M059J (cell line): Measurements from ENCODE around the gene GRIK2. TPM values are rescaled to one million over a fixed set of nuclear protein-coding genes. Genes with fewer than 3 reads are reported as not detected.

Source experiments
- DNase-seq: peaks from one replicate; pipeline ENCODE4 v3.0.0-alpha.2; 2012; ENCODE audit warnings: low read depth
- total RNA-seq: library from RNA; depleted of rRNA; stranded (reverse); fragments of >200 nt; shearing (Covaris generic); gene quantifications from 2 replicates; pipeline ENCODE4 v1.2.3, GENCODE V29; 2014

GRIK2 gene
- total RNA-seq, 1 experiment from 2014 or later = 0.12 TPM

DNA sequence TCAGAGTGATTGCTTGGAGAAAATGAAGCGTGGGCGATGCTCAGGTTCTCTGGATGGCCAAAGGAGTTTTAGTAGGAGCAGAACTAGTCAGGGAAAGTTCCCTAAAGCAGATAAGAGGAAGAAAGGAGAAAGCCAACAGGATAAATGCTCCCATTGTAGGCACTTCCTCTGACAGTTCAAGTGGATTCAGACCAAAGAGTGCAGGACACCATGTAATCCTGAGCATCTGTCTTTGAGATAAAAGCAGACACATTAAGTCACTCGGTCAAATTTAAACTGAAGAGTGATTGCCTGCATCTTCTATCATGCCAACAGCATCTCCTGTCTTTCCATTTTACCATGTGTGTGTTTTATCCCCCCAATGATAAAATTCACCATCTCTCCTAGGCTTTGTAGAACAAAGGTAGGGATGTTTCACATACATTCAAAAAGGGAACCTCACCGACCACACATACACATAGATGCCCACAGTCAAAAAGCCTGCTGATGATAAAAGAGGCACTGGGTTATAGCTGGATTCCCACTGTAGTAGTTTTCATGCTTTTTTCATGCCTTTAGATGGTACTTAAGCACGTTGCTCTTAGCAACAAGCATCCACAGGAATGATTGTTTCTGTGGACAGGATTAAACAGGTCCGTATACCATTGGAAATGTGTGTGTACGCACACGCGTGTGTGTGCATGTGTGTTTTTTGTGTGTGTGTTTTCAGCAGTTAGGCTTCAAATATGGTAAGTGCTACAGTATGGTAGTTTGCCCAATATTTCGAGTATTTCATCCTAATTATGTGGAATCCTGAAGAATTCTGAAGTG, 7.0 kb downstream of the GRIK2 start:
- DNase-seq = no peak

DNA sequence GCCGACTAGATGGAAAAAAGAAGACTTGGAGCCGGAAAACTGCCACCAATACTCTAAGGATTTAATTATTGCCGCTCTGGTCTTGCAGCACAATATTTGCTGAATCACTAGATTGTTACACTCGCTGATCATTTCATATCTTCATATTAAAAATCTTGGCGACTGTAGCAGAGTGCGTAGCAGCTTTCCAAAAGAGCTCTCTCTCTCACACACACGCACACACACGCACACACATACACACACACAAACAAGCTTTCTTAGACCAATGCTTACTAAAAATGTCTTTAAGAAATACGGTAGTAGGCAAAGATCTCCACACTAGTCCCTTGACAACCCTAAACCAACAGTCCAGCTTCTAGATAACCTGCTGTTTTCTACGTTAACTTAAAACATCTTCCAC, 7.7 kb downstream of the GRIK2 start:
- DNase-seq = no peak

DNA sequence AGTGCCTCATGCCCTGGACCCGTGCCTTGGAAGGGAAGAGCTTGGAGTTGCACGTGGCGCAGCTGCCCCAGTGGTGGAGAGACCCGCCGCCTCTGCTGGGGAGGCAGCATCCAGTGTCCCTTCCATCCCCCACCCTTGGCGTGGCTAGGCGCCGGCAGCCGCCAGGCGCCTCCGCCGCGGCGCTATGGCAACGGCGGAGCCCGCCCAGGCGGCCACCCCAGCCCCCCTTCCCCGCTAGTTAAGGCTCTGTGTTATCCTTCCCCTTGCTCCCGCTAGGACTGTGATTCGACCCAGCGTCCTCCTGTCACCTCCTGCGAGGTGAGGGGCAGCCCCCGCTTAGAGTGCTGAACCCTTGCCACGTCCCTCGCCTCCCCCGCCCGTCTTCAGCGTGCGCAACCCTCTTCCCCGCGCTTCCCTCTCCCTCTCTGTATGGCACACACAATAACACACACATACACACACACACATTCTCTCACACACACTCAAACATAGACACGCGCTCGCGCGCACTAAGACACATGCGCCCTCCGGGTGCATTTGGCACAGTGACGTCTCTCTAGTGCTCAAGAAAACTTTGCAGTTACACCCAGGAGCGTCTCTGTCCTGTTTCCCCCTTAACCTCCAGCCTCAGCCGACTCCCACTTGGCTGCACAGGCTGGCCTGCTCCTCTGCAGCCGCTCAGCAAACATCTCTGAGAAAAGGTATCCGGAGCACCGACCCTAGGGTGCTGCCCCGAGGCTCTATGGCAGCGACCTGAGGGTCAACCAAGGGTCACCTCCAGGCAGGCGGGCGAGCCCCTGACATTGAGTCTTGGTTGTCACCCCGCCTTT, 8.5 kb downstream of the GRIK2 start:
- DNase-seq = peak; percentile 8

DNA sequence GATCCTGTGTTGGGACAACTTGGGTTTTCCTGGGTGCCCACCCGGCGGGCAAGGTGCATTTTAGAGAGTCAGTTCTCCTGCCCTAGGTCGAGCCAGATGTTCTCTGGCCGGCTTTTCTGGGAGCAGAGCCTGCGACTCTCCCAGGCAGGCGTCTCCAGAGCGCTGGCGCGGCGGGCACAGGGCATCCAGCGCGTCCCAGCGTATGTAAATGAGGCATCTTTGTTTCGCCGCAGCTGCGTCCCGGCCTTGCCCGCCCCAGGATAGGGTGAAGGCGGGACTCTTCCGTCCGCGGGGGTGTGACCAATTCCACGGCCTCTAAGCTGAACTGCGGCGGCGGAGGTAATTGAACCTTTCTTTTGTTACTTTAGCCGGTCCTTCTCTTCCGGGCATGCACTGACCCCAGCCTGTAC, 9.1 kb downstream of the GRIK2 start:
- DNase-seq = peak; percentile 28

DNA sequence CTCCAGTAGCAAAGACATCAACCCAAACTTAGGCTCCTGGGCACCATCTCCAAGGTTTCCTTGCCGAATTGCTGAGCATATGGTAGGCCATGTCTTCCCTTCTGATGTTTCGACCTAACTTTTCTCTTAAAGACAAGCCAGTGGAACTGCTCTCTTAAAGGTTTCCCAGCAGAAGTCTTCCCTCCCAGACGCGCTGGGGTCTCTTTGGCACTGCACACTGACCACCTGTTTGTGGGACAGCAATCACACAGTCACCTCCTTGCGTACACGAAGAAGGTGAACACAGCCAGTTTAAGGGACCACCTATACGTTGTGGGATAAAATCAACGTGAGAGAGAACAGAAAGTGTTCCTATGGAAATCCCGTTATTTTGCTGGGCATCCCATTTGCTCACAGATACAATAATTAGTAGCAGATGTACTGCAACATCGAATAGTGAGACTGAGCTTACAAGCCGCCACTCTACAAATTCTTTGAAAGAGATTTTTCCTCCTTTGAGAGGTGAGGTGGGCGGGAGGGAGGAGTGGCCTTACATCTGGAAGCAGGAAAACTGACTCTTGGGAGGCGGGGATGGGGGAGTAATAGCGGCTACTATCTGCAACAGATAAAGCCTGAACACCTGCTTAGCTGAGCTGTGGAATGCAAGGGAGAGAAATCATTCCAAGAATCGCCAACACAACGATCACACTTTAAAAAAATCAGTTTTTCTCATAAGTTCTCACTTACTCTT, 9.9 kb downstream of the GRIK2 start:
- no peak for DNase-seq

DNA sequence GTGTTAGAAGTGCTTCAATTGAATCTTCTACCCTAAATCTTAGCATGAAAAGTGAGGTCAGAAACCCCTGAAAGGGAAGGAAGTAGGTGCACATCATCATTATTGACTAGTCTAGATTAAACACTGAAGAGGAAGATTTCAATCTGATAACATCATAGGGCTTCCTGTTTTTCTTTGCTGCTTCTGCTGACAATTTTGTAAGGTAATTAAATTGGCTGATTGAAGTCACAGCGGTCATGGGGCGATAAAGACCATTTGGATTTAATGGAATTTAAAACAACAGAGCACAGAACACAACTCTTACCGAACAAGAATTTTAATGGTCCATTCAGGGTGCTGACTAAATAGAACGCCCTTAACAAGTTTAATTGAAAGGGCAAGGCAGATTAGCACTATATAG, 11.3 kb downstream of the GRIK2 start:
- no peak for DNase-seq

DNA sequence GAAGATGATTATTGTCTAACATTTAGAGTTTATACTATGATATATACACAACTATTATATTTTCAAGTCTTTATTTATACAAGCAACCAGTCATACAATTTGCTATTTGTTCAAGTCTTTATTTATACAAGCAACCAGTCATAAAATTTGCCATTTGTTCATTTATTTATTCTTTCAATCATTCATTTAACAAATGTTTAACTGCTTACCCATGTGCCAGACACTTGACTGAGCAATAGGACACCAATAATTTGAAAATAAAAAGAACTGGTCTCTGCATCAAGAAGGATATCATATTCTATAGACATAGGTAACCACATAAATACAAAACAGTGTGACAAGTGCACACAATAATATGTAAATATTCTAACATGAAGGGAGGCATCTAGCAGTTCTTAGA, 20.3 kb downstream of the GRIK2 start:
- DNase-seq = no peak

DNA sequence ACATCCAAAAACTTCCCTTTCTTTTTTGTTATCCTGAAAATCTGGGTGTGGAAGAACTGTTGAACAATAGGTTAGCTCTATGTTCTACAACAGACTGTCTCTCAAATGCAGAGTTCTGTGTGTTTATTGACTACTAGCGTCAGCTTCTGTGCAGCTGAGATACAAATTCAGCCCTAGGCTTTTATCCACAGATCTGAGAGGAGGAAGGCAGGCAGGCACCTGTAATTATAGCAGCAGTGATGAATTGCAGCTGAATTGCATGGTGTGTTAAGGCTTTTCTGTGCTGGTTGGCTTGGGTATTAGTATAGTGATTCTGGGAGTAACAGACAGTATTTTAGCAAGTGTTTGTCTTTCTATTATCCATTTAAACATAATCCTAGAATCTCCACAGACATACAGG, 24.4 kb downstream of the GRIK2 start:
- no peak for DNase-seq

DNA sequence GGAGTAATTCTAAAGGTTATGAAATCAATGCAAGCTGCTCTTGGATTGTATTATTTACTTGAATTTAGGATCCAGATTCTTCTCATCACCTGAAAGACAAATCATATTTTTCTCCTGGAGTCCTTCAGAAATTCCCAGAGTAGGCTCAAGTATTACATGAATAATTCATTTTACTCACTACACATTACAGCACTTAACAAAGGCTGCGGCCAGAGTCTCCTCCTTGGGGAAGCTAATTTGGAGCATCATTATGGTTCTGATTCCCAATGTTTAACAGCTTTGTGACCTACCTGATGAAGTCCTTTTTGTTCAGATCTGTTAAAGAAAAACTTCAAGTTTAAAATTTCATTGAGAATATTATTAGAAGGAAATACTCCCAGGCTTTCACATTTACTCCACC, 28.7 kb downstream of the GRIK2 start:
- no peak for DNase-seq

DNA sequence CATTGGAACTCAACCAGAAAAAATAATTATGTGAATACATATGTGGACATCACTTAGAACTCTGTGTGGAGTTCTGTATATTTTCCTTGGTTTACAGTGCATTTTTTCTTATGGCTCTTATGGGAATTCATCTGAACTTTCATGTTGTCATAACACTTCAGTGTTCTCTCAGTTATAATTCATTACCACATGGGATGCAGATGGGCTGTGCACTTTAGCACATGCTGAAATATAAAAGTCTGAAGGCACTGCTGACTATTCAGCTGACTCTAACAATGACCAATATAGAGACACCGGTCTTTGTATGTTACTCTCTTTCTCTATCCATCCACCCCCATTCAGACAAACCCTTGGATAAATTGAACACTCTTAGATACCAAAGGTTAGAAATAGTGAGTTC, 29.3 kb downstream of the GRIK2 start:
- DNase-seq = no peak

DNA sequence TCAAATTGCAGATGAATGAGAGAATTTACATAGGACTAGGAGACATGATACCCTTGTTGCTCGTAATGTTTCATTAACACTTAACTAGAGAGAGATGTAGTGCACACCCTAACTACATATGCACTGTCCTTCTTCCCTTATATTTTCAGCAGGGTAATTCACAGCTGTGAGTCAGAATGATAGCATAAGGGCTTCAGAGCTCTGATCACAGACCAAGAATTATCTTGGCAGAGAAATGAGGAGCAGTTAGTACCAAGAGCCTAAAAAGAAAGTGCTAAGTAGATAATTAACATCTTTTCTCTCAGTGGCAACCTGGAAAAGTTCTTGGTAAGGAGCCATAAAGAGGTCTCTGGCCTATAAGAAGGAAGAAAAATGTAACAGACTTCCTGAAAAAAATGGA, 35.8 kb downstream of the GRIK2 start:
- no peak for DNase-seq

DNA sequence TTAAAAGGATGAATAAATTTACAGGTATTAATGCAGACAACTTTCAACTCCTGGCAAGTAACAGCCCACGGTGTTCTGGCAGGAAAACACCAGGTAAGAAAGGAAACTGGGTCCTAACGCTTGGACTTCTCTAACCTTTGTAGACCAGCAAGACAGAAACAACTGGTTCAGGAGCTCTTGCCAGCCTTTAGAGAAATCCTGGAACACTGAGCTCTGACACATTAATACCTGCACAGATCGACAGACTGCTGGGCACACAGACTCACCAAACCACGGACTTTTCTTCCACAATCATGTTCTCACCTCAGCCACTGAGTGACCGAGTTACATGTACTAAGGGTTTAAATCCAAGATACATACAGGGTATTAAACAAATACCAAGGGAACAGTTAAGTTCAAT, 36.3 kb downstream of the GRIK2 start:
- no peak for DNase-seq

DNA sequence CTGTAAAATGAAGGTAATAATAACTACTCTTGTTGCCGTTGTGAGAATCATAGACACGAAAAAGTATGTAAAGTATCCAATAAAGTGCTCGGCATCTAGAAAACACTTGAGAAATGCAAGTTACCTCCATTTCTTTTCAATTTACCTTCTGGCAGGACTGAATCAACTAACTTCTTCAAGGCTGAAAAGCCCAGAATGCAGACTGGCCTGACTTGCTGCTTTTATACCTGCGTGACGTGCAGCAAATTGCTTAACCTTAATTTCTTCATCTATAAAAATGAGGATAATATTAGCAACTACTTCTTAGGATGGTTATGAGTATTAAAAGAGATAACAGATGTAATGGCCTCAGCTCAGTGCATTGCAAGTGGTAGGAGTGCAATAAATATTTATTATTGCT, 39.6 kb downstream of the GRIK2 start:
- DNase-seq = no peak

DNA sequence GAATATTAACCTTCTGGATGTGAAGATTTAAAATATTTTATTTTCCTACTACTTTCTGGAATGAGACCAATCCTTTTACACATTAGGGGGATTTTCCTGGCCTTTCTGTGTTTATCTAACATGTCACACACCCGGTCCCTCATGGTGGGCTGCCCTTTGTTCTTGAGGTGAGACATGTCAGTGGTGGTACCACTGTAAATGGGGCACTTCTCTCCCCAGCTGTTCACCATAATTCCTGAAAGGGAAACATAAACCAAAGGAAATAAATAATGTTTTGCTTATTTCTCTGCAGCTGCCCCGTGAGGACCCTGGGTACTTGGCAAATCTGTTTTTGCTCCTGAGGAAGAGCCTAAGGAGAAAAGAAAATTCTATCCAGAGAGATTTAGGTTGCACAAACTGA, 41.1 kb downstream of the GRIK2 start:
- DNase-seq = no peak

DNA sequence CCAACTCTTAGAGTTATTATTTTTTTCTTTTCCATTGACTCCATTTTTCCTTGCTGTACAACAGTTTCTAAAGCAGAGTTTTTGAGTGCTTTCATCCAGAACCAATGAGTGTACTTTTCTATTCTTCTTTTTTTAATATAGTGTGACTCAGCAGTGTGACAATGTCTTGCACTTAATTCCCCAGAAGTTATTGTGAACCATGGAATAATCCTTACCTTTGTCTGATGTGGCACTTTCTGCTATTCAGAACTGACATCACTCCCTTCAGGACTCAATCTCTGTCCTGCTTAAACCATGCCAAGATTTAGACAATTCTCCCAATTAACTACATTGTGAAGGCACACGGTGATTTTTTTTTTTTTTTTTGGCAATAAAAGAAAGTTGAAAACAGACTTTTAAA, 41.5 kb downstream of the GRIK2 start:
- no peak for DNase-seq

DNA sequence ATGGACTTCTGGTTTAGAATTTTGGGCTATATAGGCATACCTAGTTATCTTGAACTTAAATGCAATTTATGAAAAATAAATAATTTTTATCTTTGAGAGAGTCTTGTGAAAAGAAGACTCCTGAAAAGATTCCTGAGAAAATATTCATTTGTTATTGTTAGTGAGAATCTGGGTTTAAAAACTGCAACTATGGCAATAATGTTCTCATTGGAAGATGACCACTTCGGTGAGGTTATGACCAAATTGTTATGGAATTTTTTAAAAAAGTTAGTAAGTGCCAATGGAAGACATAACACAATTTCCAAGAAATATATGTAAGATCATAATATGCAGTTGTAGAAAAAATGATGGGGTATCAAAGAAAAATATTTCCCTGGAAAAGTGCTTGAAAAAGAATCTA, 46.3 kb downstream of the GRIK2 start:
- no peak for DNase-seq

DNA sequence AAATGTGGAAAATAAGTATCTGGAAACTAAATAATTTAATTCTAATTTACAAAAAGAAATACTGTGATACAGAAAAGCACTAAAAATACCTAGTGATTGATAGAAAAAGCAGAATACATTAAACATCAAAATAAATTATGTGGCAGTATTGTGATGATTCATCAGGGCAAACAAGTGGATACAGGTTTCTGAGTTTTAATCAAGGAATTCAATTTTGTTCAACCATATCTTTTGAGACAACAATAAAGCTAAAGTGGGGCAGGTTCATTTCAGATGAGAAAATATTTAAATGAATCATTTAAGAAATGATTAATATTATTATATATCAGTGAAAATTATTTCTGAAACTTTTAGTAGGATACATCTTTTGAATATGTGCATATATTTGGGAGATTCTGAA, 49.8 kb downstream of the GRIK2 start:
- no peak for DNase-seq

DNA sequence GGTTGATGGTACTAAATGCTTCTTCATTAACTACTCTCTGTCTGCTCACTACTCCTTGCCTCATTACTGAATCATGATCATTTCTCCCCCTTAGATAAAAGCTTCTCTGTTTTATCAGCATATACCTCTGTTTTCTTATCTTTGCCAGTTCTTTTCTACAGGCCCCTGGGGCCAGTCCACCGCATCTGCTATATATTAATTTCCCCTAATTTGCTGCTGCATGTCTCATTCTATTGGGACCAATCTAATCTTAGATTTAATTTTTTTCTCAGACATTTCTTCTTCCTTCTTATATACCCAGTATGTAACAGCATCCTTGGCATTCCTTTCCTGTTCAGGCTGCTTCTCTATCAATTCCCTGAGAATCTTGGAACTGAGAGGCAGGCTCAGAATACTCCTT, 51.2 kb downstream of the GRIK2 start:
- DNase-seq = no peak

DNA sequence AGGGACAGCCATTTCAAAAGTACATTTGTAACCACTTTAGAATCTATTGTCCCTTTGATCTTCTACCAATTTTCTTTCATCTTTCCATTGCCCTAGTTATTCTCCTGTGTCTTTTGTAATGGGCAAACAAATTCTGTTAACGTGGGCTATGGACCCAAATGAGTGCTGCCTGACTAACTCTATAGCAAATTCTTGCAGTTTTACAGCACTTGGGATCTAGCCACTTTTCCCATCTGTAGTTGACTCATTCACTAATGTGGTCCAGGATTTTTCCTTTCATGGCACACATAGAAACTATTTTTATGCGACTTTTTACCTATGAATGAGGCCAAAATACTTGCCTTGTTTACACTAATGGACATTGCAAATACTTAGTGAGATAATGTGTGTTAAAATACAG, 52.0 kb downstream of the GRIK2 start:
- peak; percentile 9 for DNase-seq

DNA sequence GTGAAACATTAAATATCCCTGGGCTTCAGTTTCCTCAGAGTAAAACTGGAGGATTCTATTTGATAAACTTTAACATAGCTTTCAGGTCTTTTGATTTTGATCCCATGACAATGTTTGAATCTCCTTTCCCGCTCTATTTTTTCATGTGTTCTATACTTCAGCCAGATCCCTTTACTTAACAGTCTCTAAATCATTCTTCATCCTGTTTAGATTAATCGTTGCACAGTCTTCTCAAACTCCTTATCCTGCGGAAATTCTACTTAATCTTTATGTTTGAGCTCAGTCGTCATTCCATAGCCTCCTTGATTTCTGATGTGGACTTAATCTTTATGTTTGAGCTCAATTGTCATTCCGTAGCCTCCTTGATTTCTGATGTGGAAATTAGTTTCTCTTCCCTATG, 57.4 kb downstream of the GRIK2 start:
- no peak for DNase-seq

DNA sequence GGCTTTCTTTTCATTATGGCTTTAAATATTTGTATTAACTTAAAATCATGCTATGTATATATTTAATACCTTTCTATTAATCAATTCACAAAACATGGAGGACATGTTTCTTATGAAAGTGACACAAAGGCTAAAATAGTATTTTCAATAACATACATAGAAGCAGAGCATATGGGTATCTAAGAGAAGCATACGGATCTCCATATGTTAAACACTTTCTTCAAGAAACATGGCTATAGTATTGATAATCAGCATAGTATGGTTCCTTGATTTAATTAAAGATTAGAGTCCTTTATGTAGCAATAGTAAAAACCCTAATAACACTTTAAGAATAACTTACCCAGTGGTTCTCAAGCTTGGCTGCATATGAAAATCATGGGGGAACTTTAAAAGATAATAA, 58.5 kb downstream of the GRIK2 start:
- no peak for DNase-seq

DNA sequence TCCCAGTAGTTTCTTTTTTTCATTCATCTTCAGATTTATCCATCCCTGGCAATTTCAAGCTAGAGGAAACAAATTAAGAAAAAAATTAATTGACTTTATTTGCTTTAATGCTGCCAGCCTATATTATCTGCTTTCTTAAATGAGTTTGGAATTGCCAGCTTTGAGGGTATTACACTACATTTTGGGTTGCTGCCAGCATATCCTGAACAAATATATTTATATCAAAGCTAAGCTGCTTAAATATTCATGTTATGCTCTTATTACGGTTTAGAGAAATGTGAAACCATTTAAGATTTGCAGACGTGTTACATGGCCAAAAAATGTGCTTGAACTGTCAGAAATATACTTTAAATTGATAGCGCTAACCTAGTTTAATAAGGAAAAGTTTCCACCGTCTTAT, 59.7 kb downstream of the GRIK2 start:
- DNase-seq = no peak
